Upper lobe of right lung (tissue), 1 donor: ENCODE data around the gene PROM2. TPM values are rescaled to one million over a fixed set of nuclear protein-coding genes. Genes with fewer than 3 reads are reported as not detected.

Experiments
- ATAC-seq: fragments of 200-7000 bp; cut with Tn5 transposase; one replicate; pipeline ENCODE4 v1.9.1; 2020; ENCODE audit warnings: mild to moderate bottlenecking, moderate library complexity
- DNase-seq: peaks from one replicate; pipeline ENCODE4 v3.0.0-alpha.2; 2020
- H3K27ac ChIP-seq: fragments of 200-600 bp; one replicate; pipeline ENCODE4 v1.8.0; 2022
- H3K27me3 ChIP-seq: fragments of 200-600 bp; one replicate; pipeline ENCODE4 v1.8.0; 2022; ENCODE audit warnings: mild to moderate bottlenecking
- H3K36me3 ChIP-seq: fragments of 200-600 bp; one replicate; pipeline ENCODE4 v1.8.0; 2022
- H3K4me1 ChIP-seq: fragments of 200-600 bp; one replicate; pipeline ENCODE4 v1.8.0; 2022
- H3K4me3 ChIP-seq: fragments of 200-600 bp; one replicate; pipeline ENCODE4 v1.8.0; 2022; ENCODE audit warnings: mild to moderate bottlenecking
- H3K9me3 ChIP-seq: fragments of 200-600 bp; one replicate; pipeline ENCODE4 v1.8.0; 2022
- CTCF ChIP-seq: fragments of 200-600 bp; IDR thresholded peaks from one replicate; pipeline ENCODE4 v1.8.0; 2022; ENCODE audit warnings: antibody characterized with exemption
- intact Hi-C: fragments of 100-400 bp; cut with DNase I; formaldehyde crosslinking; loops from one replicate; pipeline ENCODE4 v1.11.0; 2022
- total RNA-seq: library from RNA; stranded (reverse); fragmentation: NEBNext Ultra II Directional; extraction: Animal tissue kit (Norgen Biotek cat#: 25700); gene quantifications from one replicate; pipeline ENCODE4 v1.2.1, GENCODE V29; 2021
- donor health status: DM: no; HTN: yes; CAD: no; lungs with severe emphysema.

Gene PROM2
- total RNA-seq, 1 donor from 2014 or later = 6.0 TPM

GRCh38 chr2:95325026-95325425, 50.8 kb downstream of the PROM2 start:
- DNase-seq = no peak
- intact Hi-C loops = no loop called here

GRCh38 chr2:95325590-95326432, 51.6 kb downstream of the PROM2 start:
- no peaks in the 10 kb centered on the region for H3K9me3 ChIP-seq
- H3K4me3 ChIP-seq = no peak overlapping the region
- H3K27ac ChIP-seq = no peak overlapping the region
- H3K36me3 ChIP-seq = no peaks in the 10 kb centered on the region
- H3K4me1 ChIP-seq = no peaks in the 10 kb centered on the region
- ATAC-seq (no peak), DNase-seq (no peak)
- TF ChIP-seq CTCF = no peak
- no peaks in the 10 kb centered on the region for H3K27me3 ChIP-seq
- intact Hi-C loops = no loop called here

More at GRCh38 chr2:95325026-95325425, 50.8 kb downstream of the PROM2 start:
- TF ChIP-seq CTCF = no peak
- Histone ChIP-seq H3K27ac (no peak overlapping the region), H3K4me3 (no peak overlapping the region), H3K9me3 (no peaks in the 10 kb centered on the region), H3K36me3 (no peaks in the 10 kb centered on the region), H3K27me3 (no peaks in the 10 kb centered on the region), H3K4me1 (no peaks in the 10 kb centered on the region)
- ATAC-seq = no peak

- ATAC-seq = no peak
- Histone ChIP-seq H3K27me3 (no peaks in the 10 kb centered on the region), H3K27ac (no peak overlapping the region), H3K4me3 (no peak overlapping the region), H3K9me3 (no peaks in the 10 kb centered on the region), H3K4me1 (no peaks in the 10 kb centered on the region), H3K36me3 (no peaks in the 10 kb centered on the region)
- intact Hi-C loops = no loop called here
- no peak for DNase-seq
- no peak for TF ChIP-seq CTCF
Measured at GRCh38 chr2:95326433-95327140, 52.3 kb downstream of the PROM2 start.

GRCh38 chr2:95327861-95328260, 53.6 kb downstream of the PROM2 start:
- Histone ChIP-seq H3K9me3 (no peaks in the 10 kb centered on the region), H3K36me3 (no peaks in the 10 kb centered on the region), H3K4me1 (no peaks in the 10 kb centered on the region), H3K27me3 (no peaks in the 10 kb centered on the region), H3K27ac (no peak overlapping the region), H3K4me3 (no peak overlapping the region)
- DNase-seq (no peak), ATAC-seq (no peak)
- intact Hi-C loops = no loop called here
- TF ChIP-seq CTCF = no peak

- no peaks in the 10 kb centered on the region for H3K36me3 ChIP-seq
- H3K9me3 ChIP-seq = no peaks in the 10 kb centered on the region
- H3K4me1 ChIP-seq = no peaks in the 10 kb centered on the region
- intact Hi-C loops = no loop called here
- ATAC-seq (no peak), DNase-seq (no peak)
- no peak overlapping the region for H3K4me3 ChIP-seq
- no peak overlapping the region for H3K27ac ChIP-seq
- H3K27me3 ChIP-seq = no peaks in the 10 kb centered on the region
- no peak for TF ChIP-seq CTCF
Measured at GRCh38 chr2:95328358-95329125, 54.3 kb downstream of the PROM2 start.
